ENCODE data around the gene CPZ. TPM values are rescaled to one million over a fixed set of nuclear protein-coding genes. Genes with fewer than 3 reads are reported as not detected.

CPZ gene
- total RNA-seq, 1 donor from 2014 or later: not detected

DNA sequence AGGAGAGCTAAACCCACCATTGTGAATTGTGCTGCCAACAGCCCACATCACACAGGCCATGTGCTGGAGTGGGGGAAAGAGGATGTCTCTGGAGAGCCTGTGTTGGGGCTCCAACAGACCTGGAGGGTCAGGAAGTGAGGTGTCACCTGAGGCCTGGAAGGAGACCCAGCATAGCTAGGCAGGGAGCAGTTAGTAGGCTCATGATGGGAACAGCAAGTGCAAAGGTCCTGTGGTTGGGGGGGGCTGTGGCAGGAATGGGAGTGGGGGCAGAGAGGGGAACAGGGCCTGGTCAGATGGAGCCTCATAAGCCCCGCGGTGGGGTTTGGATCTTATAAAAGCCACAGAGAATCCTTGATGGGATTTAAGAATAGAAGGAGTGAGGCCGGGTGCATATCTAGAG is 48.3 kb upstream of the CPZ start:
- no peak overlapping the region for H3K27ac Mint-ChIP-seq
- no peak overlapping the region for H2AFZ ChIP-seq (replicated peaks)
- no peak overlapping the region for H3K9ac ChIP-seq
- H3K27me3 Mint-ChIP-seq (ENCODE audit: insufficient read depth, low read depth): peaks cover 23% of the 10 kb centered on the region
- H3K36me3 Mint-ChIP-seq: no peaks in the 10 kb centered on the region
- no peak overlapping the region for H3K4me2 ChIP-seq
- no peaks in the 10 kb centered on the region for H3K36me3 ChIP-seq
- no peak for DNase-seq (ENCODE audit: low spot score)
- TF ChIP-seq EZH2phosphoT487 (IDR thresholded peaks at IDR 0.05): no peak
- no peaks in the 10 kb centered on the region for H3K4me1 Mint-ChIP-seq
- H3K9me3 ChIP-seq (ENCODE audit: low read depth): no peaks in the 10 kb centered on the region
- H3K27ac ChIP-seq: no peak overlapping the region
- no peaks in the 10 kb centered on the region for H3K9me3 Mint-ChIP-seq
- no peak overlapping the region for H3K4me3 Mint-ChIP-seq
- no peaks in the 10 kb centered on the region for H4K20me1 ChIP-seq (ENCODE audit: low read depth)
- no peaks in the 10 kb centered on the region for H3K27me3 ChIP-seq
- no peaks in the 10 kb centered on the region for H3K4me1 ChIP-seq
- H3K4me3 ChIP-seq: no peak overlapping the region
- no peaks in the 10 kb centered on the region for H3K79me2 ChIP-seq (ENCODE audit: low read depth)
- no peaks in the 10 kb centered on the region for H3F3A ChIP-seq (ENCODE audit: low read depth)

DNA sequence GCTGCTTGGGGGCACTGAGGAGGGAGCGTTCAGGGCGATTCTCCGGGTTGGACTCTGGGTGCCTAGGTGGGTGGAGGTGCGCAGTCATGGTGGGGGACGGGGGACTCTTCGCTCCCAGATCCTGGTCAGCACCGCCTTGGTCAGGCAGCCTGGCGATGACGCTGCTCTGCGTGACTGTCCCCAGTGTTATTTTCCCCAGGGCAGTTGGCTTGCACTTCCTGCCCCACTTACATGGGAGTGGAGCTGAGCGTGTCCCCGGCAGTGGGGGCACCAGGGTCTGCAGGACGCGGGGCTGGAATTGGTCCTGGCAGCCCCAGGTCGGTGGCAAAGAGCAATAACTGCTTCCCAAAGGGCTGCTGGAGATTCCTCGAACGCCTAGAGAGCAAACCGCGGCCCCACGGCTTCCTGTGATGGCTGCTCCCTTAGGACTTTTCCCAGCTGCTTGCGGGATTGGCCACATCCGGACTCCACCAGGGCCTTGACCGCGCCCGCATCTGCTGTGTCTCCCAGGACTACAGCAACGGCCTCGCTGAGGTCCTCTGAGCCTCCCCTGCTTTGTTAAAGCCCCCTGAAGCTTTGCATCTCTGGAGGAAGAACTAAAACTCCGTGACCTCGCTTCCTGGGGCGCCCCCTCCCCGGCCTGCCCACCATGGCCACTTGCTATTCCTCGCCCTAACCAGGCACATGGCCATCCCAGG is 47.7 kb upstream of the CPZ start:
- Mint-ChIP-seq H3K27ac (no peak overlapping the region), H3K4me3 (no peak overlapping the region), H3K9me3 (no peaks in the 10 kb centered on the region), H3K36me3 (no peaks in the 10 kb centered on the region), H3K27me3 (ENCODE audit: insufficient read depth, low read depth) (peaks cover 22% of the 10 kb centered on the region), H3K4me1 (no peaks in the 10 kb centered on the region)
- no peaks in the 10 kb centered on the region for H3F3A ChIP-seq (ENCODE audit: low read depth)
- no peaks in the 10 kb centered on the region for H3K9me3 ChIP-seq (ENCODE audit: low read depth)
- no peaks in the 10 kb centered on the region for H3K4me1 ChIP-seq
- no peak overlapping the region for H3K27ac ChIP-seq
- H3K9ac ChIP-seq: no peak overlapping the region
- no peaks in the 10 kb centered on the region for H3K36me3 ChIP-seq
- H3K4me3 ChIP-seq: no peak overlapping the region
- H3K4me2 ChIP-seq: no peak overlapping the region
- no peaks in the 10 kb centered on the region for H3K27me3 ChIP-seq
- no peak for DNase-seq (ENCODE audit: low spot score)
- H3K79me2 ChIP-seq (ENCODE audit: low read depth): no peaks in the 10 kb centered on the region
- TF ChIP-seq, protein P1, sequence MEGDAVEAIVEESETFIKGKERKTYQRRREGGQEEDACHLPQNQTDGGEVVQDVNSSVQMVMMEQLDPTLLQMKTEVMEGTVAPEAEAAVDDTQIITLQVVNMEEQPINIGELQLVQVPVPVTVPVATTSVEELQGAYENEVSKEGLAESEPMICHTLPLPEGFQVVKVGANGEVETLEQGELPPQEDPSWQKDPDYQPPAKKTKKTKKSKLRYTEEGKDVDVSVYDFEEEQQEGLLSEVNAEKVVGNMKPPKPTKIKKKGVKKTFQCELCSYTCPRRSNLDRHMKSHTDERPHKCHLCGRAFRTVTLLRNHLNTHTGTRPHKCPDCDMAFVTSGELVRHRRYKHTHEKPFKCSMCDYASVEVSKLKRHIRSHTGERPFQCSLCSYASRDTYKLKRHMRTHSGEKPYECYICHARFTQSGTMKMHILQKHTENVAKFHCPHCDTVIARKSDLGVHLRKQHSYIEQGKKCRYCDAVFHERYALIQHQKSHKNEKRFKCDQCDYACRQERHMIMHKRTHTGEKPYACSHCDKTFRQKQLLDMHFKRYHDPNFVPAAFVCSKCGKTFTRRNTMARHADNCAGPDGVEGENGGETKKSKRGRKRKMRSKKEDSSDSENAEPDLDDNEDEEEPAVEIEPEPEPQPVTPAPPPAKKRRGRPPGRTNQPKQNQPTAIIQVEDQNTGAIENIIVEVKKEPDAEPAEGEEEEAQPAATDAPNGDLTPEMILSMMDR (IDR thresholded peaks at IDR 0.05): no peak
- TF ChIP-seq EZH2phosphoT487 (IDR thresholded peaks at IDR 0.05): no peak
- TF ChIP-seq EZH2 (IDR thresholded peaks at IDR 0.05): no peak
- H4K20me1 ChIP-seq (ENCODE audit: low read depth): no peaks in the 10 kb centered on the region
- no peak overlapping the region for H2AFZ ChIP-seq (replicated peaks)

DNA sequence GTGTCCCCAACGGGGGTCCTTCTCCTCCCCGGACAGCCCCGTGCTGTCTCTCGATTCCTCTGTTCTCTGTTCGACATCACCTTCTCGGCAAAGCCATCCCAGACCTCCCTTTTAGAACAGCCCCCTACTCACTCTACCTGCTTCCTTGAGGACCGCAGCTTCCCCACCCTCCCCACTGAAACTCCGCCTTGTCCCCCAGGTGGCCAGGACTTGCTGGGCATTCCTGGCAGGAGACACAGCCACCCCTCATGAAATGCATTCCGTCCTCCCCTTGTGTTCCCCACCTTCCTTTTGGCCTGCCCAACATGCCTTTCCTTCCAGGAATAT is 47.2 kb upstream of the CPZ start:
- Histone ChIP-seq H3K4me1 (no peaks in the 10 kb centered on the region), H3K79me2 (ENCODE audit: low read depth) (no peaks in the 10 kb centered on the region), H3K9me3 (ENCODE audit: low read depth) (no peaks in the 10 kb centered on the region), H3K4me2 (no peak overlapping the region), H3K9ac (no peak overlapping the region), H3K27me3 (no peaks in the 10 kb centered on the region), H3K4me3 (no peak overlapping the region), H3F3A (ENCODE audit: low read depth) (no peaks in the 10 kb centered on the region), H3K27ac (no peak overlapping the region), H4K20me1 (ENCODE audit: low read depth) (no peaks in the 10 kb centered on the region), H3K36me3 (no peaks in the 10 kb centered on the region), H2AFZ (replicated peaks) (no peak overlapping the region)
- no peaks in the 10 kb centered on the region for H3K4me1 Mint-ChIP-seq
- no peaks in the 10 kb centered on the region for H3K36me3 Mint-ChIP-seq
- H3K27ac Mint-ChIP-seq: no peak overlapping the region
- TF ChIP-seq EZH2phosphoT487 (IDR thresholded peaks at IDR 0.05) (no peak), EZH2 (IDR thresholded peaks at IDR 0.05) (no peak)
- TF ChIP-seq, protein P1 (IDR thresholded peaks at IDR 0.05): no peak
- H3K4me3 Mint-ChIP-seq: no peak overlapping the region
- H3K27me3 Mint-ChIP-seq (ENCODE audit: insufficient read depth, low read depth): peaks cover 17% of the 10 kb centered on the region
- no peaks in the 10 kb centered on the region for H3K9me3 Mint-ChIP-seq
- no peak for DNase-seq (ENCODE audit: low spot score)

DNA sequence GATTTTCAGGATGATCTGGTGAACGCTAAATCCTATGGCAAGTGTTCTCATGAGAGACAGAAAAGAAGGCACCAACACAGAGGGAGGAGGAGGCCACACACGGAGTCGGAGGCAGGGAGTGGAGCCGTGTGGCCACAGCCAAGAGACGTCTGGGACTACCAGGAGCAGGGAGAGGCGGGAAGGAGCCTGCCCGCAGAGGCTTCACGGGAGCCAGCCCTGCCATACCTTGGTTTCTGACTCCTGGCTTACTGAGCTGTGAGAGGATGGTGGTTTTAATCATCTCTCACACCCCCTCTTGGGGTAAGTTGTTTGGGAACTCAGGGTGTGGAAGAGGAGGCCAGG is 45.8 kb upstream of the CPZ start:
- H3K9me3 Mint-ChIP-seq: no peaks in the 10 kb centered on the region
- H3K9me3 ChIP-seq (ENCODE audit: low read depth): no peaks in the 10 kb centered on the region
- TF ChIP-seq, protein P1 (IDR thresholded peaks at IDR 0.05): no peak
- TF ChIP-seq EZH2 (IDR thresholded peaks at IDR 0.05): no peak
- TF ChIP-seq EZH2phosphoT487 (IDR thresholded peaks at IDR 0.05): no peak

More for the DNA sequence above, 45.8 kb upstream of the CPZ start:
- DNase-seq (ENCODE audit: low spot score): no peak
- Mint-ChIP-seq H3K27ac (no peak overlapping the region), H3K27me3 (ENCODE audit: insufficient read depth, low read depth) (peaks cover 20% of the 10 kb centered on the region), H3K4me1 (no peaks in the 10 kb centered on the region), H3K36me3 (no peaks in the 10 kb centered on the region), H3K4me3 (no peak overlapping the region)
- Histone ChIP-seq H4K20me1 (ENCODE audit: low read depth) (no peaks in the 10 kb centered on the region), H3K4me3 (no peak overlapping the region), H3F3A (ENCODE audit: low read depth) (no peaks in the 10 kb centered on the region), H3K79me2 (ENCODE audit: low read depth) (no peaks in the 10 kb centered on the region), H3K4me2 (no peak overlapping the region), H2AFZ (replicated peaks) (no peak overlapping the region), H3K36me3 (no peaks in the 10 kb centered on the region), H3K27ac (no peak overlapping the region), H3K9ac (no peak overlapping the region), H3K4me1 (no peaks in the 10 kb centered on the region), H3K27me3 (no peaks in the 10 kb centered on the region)
